HG02610 (cell line): ENCODE results near the gene IGLL1.
"Not testable (repeated sequence)": the region's sequence is repeated elsewhere in the genome, so short reads cannot be mapped to it uniquely, and the experiment has no call there.

Source experiments
- ATAC-seq: cut with Tn5 transposase; IDR thresholded peaks from one replicate; pipeline ENCODE4 v1.9.1; 2021; ENCODE audit warnings: mild to moderate bottlenecking, moderate library complexity; ENCODE audit not compliant: unreplicated experiment

Gene IGLL1

GRCh38 chr22:23591846-23592245 lies 11.8 kb upstream of the IGLL1 start:
- no peak for ATAC-seq

DNA sequence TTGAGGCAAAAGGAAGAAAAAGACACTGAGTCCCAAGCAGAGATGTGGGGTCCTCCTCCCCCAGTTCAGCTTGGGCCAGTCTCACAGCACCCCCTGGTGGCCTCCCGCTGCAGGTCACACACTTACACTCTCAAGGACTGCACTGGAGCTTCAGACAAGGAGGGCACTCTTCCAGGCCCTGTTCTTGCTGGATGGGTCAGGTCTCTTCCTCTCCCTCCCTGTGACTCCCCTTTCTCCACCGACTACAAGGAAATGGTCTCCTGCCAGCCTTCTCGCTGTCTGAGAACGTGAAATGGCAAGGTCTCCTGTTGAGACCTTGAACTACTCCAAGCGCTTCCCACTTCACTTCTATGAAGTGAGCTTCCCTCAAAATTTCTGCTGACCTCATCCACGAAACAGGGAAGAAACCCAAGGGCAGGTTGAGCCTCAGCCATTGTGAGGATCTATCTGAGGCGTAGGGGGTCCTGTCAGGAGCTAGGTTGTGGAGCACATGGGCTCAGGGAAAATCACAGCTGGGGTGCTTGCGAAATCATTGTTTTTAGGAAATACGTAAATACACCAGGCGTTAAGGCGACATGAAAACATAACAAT lies 11.2 kb upstream of the IGLL1 start:
- no peak for ATAC-seq

- no peak for ATAC-seq
These were observed 3.7 kb upstream of the IGLL1 start for GRCh38 chr22:23583836-23584235.

DNA sequence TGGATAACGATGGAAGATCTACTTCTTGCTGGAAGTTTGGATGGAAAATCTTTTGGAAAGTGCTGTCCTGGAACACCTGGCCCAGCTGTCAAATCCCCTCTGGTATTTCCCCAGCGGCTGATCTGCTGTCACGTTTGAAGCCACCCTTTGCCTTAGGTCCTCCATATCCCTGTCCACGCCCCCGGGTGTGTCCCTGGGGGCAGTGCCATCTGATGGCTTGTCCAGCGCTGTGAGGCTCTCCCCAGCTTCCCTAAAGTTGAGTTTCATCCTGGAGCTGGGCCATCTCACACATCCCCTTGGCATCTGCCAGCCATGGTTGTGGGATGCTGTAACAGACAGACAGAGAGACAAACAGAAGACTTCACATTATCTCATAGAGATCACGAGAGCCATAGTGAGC lies 3.1 kb upstream of the IGLL1 start:
- ATAC-seq, result no peak

GRCh38 chr22:23581260-23581650 lies 1.2 kb upstream of the IGLL1 start:
- ATAC-seq, result no peak

GRCh38 chr22:23580576-23581259 lies 628 bp upstream of the IGLL1 start:
- ATAC-seq, result no peak

DNA sequence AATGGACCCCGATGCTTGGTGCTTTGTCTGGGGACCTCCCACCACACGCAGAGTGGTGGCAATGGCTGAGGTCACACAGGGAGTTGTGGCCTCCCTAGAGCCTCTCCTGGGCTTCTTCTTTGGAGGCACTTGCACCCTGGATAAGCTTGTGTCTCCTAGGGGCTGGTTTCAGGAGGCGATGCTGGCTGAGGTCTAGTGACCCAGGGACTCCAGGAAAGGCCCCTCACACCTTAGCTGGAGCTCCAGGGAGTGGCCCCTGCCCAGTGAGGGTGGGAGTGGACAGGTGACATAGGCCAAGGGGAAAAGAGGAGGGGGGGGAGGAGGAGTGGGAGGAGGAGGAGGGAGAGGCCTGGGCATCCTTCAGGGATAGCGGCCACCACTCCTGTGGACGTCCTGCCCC lies 810 bp downstream of the IGLL1 start:
- no peak for ATAC-seq

- no peak for ATAC-seq
These were observed 1.8 kb downstream of the IGLL1 start for GRCh38 chr22:23578306-23578705.

DNA sequence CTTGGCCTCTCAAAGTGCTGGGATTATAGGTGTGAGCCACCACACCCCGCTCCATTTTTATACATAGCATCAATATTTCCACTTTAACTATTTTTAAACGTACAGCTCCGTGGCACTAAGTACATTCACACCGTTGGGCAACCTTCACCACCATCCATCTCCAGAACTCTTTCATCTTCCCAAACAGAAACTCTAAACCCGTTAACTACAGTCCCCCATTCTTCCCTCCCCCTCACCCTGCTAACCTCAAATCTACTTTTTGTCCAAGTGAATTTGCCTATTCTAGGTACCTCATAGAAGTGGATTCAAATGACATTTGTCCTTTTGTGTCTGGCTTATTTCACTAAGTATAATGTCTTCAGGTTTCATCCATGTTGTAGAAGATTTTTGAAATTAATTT lies 3.4 kb downstream of the IGLL1 start:
- no peak for ATAC-seq

DNA sequence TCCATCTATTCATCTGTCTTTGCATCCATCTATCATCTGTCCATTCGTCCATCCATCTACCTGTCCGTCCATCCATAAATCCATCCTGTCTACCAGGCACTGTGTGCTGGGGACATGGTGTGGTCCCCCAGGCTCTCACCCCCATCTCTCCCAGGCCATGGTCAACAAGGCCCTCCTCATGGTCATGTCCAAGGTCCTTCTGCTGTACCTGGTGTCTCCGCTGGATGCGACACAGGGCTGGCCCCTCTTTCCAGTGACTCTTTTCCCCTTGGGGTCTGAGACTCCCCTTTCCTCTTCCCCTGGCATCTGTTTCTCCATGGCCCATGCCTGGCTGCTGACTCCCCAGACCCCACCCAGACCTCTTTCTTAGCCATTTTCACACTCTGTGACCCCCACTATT lies 4.5 kb downstream of the IGLL1 start:
- ATAC-seq, result no peak

- no peak for ATAC-seq
These were observed 5.2 kb downstream of the IGLL1 start for GRCh38 chr22:23574877-23575276.

GRCh38 chr22:23574371-23574811 lies 5.7 kb downstream of the IGLL1 start:
- ATAC-seq, result no peak

GRCh38 chr22:23573701-23574235 lies 6.3 kb downstream of the IGLL1 start:
- not testable (repeated sequence) for ATAC-seq

GRCh38 chr22:23573106-23573505 lies 7.0 kb downstream of the IGLL1 start:
- not testable (repeated sequence) for ATAC-seq

GRCh38 chr22:23571486-23571885 lies 8.6 kb downstream of the IGLL1 start:
- no peak for ATAC-seq

GRCh38 chr22:23570681-23571080 lies 9.4 kb downstream of the IGLL1 start:
- no peak for ATAC-seq

GRCh38 chr22:23569716-23570115 lies 10.4 kb downstream of the IGLL1 start:
- no peak for ATAC-seq

- no peak for ATAC-seq
These were observed 10.8 kb downstream of the IGLL1 start for GRCh38 chr22:23569291-23569690.

DNA sequence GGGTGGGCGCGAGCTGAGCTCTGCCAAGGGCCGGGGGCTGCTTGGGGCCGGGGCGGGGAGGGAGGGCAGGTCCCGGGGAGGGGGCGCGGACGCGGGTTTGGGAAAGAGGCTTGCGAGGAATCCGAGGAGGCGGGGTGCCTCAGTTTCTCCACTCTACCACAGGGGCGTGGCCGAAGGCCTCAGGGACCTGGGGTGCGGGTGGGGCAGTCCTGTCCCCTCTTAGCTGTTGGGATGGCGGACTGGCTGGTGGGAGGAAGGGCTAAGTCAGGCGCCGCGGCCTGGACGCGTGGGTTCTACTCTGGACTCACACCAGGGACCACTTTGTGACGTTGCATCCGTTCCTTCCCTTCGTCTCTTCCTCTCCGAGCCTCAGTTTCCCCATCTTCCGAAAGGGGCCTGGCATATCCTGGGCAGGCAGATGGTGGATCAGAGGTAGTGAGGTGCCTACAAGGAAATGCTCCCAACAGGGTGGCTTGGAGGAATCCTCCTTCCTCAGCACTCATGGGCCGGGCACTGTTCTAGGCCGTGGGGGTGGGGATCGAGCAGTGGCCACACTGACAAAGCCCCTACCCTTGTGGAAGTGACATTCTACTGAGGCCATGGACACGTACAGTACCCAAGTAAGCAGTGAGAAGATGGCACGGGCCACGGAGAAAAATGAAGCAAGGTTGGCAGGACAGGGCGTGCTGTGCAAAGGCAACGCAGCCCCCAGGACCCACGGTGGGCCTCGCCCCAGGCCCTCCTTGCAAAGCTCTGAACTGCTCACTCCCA lies 13.2 kb downstream of the IGLL1 start:
- no peak for ATAC-seq

GRCh38 chr22:23565915-23566704 lies 14.0 kb downstream of the IGLL1 start:
- no peak for ATAC-seq

GRCh38 chr22:23565305-23565914 lies 14.7 kb downstream of the IGLL1 start:
- ATAC-seq, result no peak
